ENCODE results near the gene SEZ6L. TPM values are rescaled to one million over a fixed set of nuclear protein-coding genes. Genes with fewer than 3 reads are reported as not detected.

The SEZ6L gene
- total RNA-seq, 1 donor from 2014 or later, result 0.05 TPM

DNA sequence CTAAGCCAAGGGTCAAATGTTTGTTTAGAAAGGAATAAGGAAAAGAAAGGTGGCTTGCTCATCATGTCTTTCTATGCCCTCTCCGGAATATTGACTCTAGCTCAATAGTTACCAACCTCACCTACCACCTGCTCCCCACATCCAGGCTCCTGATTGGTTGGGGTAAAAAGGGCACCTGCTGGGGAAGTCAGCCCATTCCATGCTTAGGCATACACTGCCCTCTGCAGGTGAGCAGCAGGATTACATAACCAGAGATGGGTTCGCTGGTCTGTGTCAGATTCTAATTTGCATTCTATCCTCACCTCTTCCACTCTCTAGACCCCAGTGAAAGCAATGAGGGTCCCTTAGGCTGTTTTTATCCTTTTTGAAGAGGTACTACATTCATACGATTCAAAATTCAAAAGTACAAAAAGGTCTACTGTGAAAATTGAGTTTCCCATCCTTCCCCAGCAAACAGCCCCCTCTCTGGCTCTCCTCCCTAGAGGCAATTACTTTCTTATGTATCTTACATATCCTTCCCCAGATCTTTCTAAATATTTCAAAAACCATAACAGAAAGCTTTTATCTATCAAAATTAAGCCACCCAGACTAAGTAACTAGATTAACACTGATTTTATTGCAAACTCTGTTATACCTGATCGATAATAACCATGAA lies 161.8 kb downstream of the SEZ6L start:
- H3K9me3 Mint-ChIP-seq (ENCODE audit: low read depth), result no peaks in the 10 kb centered on the region
- TF ChIP-seq, protein P1, sequence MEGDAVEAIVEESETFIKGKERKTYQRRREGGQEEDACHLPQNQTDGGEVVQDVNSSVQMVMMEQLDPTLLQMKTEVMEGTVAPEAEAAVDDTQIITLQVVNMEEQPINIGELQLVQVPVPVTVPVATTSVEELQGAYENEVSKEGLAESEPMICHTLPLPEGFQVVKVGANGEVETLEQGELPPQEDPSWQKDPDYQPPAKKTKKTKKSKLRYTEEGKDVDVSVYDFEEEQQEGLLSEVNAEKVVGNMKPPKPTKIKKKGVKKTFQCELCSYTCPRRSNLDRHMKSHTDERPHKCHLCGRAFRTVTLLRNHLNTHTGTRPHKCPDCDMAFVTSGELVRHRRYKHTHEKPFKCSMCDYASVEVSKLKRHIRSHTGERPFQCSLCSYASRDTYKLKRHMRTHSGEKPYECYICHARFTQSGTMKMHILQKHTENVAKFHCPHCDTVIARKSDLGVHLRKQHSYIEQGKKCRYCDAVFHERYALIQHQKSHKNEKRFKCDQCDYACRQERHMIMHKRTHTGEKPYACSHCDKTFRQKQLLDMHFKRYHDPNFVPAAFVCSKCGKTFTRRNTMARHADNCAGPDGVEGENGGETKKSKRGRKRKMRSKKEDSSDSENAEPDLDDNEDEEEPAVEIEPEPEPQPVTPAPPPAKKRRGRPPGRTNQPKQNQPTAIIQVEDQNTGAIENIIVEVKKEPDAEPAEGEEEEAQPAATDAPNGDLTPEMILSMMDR (IDR thresholded peaks at IDR 0.05), result peak; percentile 95
- peaks cover 3% of the 10 kb centered on the region for H3K4me1 Mint-ChIP-seq (ENCODE audit: low read depth)
- H3K36me3 Mint-ChIP-seq (ENCODE audit: low read depth), result no peaks in the 10 kb centered on the region
- H3K27ac Mint-ChIP-seq (ENCODE audit: unreplicated experiment), result no peak overlapping the region
- no peak overlapping the region for H3K4me3 Mint-ChIP-seq (ENCODE audit: unreplicated experiment)
- peaks cover 46% of the 10 kb centered on the region for H3K27me3 Mint-ChIP-seq (ENCODE audit: low read depth)
- DNase-seq (ENCODE audit: low spot score), result no peak

DNA sequence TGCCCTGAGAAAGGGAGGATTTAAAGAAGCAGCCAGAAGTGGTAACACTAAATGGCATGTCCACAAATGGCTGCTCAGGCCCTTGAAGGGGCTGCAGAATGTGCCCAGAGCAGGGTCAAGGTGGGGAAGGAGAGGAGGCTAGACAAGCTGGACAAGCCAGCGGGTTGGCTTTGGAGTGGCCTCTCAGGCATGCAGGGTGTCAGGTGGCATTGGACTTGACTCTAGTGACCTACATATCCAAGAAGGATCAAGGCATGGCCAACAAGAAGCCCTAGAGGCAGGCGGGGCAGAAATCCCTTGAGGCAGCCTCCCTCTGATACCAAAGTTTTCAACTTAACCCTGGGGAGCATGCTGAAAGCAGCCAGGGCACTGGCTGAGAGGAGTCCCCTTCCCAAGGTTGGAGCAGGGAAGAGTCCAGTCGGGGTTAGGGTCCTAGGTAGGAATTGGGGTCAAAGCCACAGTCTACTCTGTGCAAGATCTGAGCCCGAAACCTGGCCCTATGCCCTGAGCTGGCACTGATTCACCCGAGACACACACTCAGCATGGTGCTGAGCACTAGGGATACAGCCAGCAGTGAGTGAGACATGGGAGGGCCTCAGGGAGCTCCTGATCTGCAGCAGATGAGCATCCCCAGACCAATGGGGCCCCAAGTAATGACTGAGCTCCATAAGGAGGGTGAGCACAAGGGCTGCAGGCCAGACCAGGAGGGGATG lies 164.0 kb downstream of the SEZ6L start:
- Mint-ChIP-seq H3K27me3 (ENCODE audit: low read depth) (peaks cover 63% of the 10 kb centered on the region), H3K27ac (ENCODE audit: unreplicated experiment) (no peak overlapping the region), H3K4me1 (ENCODE audit: low read depth) (no peaks in the 10 kb centered on the region), H3K4me3 (ENCODE audit: unreplicated experiment) (no peak overlapping the region), H3K9me3 (ENCODE audit: low read depth) (no peaks in the 10 kb centered on the region), H3K36me3 (ENCODE audit: low read depth) (no peaks in the 10 kb centered on the region)
- no peak for DNase-seq (ENCODE audit: low spot score)
- TF ChIP-seq, protein P1 (IDR thresholded peaks at IDR 0.05), result no peak

DNA sequence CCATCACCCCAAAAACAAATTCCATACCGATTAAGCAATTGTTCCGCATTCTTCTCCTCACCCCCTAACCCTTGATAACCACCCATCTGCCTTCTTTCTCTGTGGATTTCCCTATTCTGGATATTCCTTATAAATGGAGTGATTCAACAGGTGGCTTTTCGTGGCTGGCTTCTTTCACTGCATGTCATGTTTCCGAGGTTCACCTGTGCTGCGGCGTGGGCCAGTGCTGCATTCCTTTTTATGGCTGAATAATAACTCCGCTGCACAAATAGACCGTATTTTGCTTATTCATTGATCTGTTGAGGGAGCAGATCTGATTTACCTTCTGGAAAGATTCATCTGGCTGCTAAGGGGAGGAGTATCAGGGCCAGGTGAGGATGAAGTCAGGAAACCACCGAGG lies 165.0 kb downstream of the SEZ6L start:
- TF ChIP-seq, protein P1 (IDR thresholded peaks at IDR 0.05), result no peak
- Mint-ChIP-seq H3K9me3 (ENCODE audit: low read depth) (no peaks in the 10 kb centered on the region), H3K27me3 (ENCODE audit: low read depth) (peaks cover 67% of the 10 kb centered on the region), H3K27ac (ENCODE audit: unreplicated experiment) (no peak overlapping the region), H3K4me3 (ENCODE audit: unreplicated experiment) (no peak overlapping the region), H3K4me1 (ENCODE audit: low read depth) (no peaks in the 10 kb centered on the region), H3K36me3 (ENCODE audit: low read depth) (no peaks in the 10 kb centered on the region)
- no peak for DNase-seq (ENCODE audit: low spot score)

DNA sequence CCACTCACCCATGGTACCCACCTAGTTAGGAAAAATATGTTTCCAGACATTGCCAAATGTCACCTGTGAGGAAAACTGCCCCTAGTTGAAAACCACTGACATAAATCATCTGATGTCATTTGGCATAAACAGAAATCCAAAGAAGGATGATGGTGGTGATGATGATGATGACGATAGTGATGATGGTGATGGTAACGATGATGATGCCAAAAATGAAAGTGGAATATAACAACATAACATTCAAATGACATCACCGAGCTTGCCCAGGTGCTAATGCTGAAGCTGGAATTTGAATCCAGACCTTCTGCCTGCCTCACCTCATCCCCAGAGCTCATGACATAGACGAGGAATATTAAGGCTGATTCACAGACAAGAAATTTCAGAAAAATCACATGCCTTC lies 167.5 kb downstream of the SEZ6L start:
- Mint-ChIP-seq H3K27ac (ENCODE audit: unreplicated experiment) (no peak overlapping the region), H3K4me1 (ENCODE audit: low read depth) (no peaks in the 10 kb centered on the region), H3K4me3 (ENCODE audit: unreplicated experiment) (no peak overlapping the region), H3K36me3 (ENCODE audit: low read depth) (no peaks in the 10 kb centered on the region), H3K9me3 (ENCODE audit: low read depth) (no peaks in the 10 kb centered on the region), H3K27me3 (ENCODE audit: low read depth) (peaks cover 77% of the 10 kb centered on the region)
- DNase-seq (ENCODE audit: low spot score), result no peak
- TF ChIP-seq, protein P1 (IDR thresholded peaks at IDR 0.05), result no peak

DNA sequence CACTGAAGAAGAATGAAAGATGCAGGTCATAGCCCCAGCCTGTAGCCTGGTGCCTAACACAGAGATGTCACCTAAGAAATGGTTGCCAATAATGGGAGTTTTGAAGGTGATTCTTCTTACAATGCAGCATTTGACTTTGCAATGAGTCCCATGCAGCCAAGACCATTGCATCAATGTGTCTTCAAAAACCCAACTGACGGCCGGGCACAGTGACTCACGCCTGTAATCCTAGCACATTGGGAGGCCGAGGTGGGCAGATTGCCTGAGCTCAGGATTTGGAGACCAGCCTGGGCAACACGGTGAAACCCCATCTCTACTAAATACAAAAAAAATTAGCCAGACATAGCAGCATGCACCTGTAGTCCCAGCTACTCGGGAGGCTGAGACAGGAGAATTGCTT lies 170.5 kb downstream of the SEZ6L start:
- Mint-ChIP-seq H3K4me1 (ENCODE audit: low read depth) (peaks cover 7% of the 10 kb centered on the region), H3K27me3 (ENCODE audit: low read depth) (peaks cover 70% of the 10 kb centered on the region), H3K36me3 (ENCODE audit: low read depth) (no peaks in the 10 kb centered on the region), H3K4me3 (ENCODE audit: unreplicated experiment) (no peak overlapping the region), H3K9me3 (ENCODE audit: low read depth) (no peaks in the 10 kb centered on the region), H3K27ac (ENCODE audit: unreplicated experiment) (no peak overlapping the region)
- no peak for DNase-seq (ENCODE audit: low spot score)
- TF ChIP-seq, protein P1 (IDR thresholded peaks at IDR 0.05), result no peak
